Activated CD4-positive, alpha-beta T cell treated with anti-CD3 and anti-CD28 coated beads for 24 hours (primary cell): ENCODE measurements around the gene GGT7.
"Not testable (repeated sequence)": the region's sequence is repeated elsewhere in the genome, so short reads cannot be mapped to it uniquely, and the experiment has no call there.

Experiments used
- DNase-seq, 2 donors: peaks; one replicate each; pipeline ENCODE4 v3.0.0-alpha.2; 2020; ENCODE audit warnings: low read depth in 2 of 2

The GGT7 gene

GRCh38 chr20:34883087-34883688 is 10.5 kb upstream of the GGT7 start:
- DNase-seq: no peak

- DNase-seq: no peak
These were observed 9.0 kb upstream of the GGT7 start for GRCh38 chr20:34881689-34882088.

DNA sequence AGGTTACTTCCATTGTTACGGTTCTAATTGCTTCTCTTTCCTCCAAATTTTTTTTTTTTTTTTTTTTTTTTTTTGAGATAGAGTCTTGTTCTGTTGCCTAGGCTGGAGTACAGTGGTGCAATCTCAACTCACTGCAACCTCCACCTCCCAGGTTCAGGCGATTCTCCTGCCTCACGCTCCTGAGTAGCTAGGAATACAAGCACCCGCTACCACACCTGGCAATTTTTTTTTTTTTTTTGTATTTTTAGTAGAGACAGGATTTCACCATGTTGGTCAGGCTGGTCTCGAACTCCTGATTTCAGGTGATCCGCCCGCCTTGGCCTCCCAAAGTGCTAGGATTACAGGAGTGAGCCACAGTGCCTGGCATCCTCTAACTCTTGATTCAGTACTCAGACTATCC is 8.3 kb upstream of the GGT7 start:
- DNase-seq: not testable (repeated sequence)

GRCh38 chr20:34880215-34880850 is 7.7 kb upstream of the GGT7 start:
- no peak for DNase-seq

DNA sequence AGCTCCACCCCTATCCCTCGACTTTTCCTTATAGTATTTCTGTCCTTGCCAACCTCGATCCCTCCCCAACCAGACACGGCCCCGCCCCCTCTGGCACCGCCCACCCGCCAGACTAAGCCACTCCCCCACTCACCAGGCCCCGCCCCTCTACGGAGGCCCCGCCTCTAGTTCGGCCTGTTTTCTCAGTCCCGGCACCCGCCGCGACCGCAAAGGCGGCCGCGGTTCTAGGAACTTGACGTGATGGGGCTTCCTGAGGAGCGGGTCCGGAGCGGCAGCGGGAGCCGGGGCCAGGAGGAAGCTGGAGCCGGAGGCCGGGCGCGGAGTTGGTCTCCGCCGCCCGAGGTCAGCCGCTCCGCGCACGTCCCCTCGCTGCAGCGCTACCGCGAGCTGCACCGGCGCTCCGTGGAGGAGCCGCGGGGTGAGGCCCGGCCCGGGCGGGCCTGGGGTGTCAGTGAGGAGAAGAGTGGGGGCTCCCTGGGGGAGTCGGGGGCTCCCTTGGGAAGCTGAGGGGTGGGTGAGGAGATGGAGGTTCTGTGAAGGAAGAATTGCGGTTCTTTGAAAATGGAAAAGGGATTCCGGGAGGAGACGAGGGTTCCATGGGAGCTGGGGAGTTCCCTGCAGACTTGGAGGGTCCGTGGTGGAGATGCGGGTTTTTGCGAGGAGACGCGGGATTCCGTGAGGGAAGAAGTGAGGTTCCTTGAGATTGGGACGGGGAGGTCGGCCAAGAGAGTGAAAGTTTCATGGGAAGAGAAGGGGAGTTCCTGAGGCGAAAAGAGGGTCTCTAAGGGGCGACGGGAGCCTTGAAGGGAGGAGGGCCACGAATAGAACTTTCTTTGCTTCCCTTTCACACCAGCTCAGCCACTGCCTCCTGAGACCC is 4.0 kb upstream of the GGT7 start, which contains the start of gene ACSS2:
ACSS2 (plus strand) TSS at position 207 of the 877 bp plus-strand sequence; CDS start at position 241, 34 bp downstream.
- DNase-seq: no peak

DNA sequence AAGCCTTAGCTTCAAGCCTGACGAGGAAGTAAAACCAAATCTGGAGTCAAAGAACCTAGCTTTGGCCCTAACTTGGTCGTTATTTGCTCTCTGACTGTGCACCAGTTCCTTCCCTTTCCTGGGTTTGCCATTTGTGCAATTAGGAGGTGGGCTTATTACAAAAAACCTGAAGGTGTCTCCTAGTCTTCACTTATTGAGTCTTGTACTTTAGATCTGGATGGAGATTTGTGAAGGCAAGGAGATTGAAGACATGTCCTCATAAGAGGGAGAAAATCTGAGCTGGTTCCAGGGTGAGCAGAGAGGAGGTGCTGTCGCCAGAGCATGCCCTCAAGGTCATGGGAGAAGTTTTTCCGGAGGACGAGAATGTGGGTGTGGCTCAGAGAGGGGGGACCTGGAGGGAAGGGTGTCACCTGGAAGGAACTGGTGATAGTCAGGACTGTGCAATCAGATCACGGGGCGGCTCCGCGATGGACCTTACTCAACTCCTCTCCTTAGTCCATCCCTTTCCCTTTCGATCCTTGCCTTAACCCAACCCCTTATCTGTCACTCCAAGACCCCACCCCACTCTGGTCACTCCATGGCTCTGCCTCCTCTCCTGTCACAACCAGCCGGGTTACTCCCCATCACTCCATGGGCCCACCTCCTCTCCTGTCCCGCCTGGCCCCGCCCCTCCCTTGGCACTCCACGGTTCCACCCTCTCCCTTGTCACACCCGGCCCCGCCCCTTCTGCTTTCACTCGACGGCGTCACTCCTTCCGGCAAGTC is 3.2 kb upstream of the GGT7 start:
- peak; percentile 95 to 97 for DNase-seq

DNA sequence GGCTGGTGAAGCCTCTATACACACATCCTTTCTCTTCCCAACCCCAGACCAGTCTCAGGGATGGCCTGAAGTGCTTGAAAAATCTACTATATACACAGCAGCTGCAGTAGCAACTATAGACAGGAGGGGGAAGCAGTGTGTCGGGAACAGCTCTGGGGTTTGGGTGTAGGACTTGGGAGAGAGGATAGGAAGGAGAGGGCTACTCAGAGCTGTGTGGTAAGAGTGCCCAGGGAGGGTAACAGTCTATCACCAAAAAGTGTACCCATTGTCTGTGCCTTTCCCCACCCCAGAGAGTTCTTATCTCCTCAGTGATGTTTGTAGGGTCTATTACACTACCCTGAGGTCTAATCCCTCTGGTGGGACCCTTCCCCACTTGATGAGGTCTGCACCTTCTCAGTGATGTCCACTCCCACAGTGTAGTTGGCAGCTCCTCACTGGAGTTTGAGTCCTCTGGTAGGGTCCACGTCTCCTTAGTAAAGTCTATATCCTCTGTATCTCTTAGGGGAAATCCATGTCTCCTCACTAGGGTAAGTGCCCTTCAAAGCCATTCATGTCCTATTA is 1.5 kb upstream of the GGT7 start:
- peak; percentile 40 to 47 for DNase-seq

GRCh38 chr20:34873583-34874093 is 982 bp upstream of the GGT7 start:
- DNase-seq: no peak

DNA sequence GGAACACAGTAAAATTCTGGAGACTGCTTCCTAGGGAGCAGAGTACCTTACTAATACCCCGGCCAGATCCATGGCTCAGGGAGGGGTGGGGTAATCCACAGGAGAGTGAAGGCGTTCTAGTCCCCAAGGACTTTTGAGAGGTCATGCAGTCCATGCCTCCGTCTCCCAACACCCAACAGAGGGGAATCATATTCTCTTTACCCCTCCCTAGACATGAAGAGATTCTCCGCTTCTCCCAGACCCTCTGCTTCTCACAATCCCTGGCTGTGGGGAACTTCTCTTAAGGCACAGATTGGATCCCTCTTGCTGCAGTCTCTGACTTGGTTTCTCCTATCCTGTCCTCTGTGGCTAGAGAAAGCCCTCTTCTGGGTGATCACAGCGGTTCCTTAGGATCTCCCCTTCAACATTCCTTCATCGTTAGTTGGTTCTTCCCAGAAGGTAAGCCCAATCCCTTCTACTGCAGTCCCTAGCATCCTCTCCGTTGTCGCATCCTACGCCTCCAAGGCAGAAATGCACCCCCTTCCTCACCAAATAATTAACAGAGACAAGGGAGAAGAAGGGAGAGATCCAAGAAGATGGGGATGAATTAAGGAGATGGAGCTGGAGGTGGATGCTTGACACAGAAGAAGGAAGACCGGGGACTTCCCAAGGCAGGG is 562 bp downstream of the GGT7 start:
- no peak for DNase-seq

- DNase-seq: no peak
These were observed 1.2 kb downstream of the GGT7 start for GRCh38 chr20:34871320-34871926.

- no peak for DNase-seq
These were observed 8.4 kb downstream of the GGT7 start for GRCh38 chr20:34864216-34864615.

GRCh38 chr20:34863421-34863965 is 9.2 kb downstream of the GGT7 start:
- DNase-seq: no peak

DNA sequence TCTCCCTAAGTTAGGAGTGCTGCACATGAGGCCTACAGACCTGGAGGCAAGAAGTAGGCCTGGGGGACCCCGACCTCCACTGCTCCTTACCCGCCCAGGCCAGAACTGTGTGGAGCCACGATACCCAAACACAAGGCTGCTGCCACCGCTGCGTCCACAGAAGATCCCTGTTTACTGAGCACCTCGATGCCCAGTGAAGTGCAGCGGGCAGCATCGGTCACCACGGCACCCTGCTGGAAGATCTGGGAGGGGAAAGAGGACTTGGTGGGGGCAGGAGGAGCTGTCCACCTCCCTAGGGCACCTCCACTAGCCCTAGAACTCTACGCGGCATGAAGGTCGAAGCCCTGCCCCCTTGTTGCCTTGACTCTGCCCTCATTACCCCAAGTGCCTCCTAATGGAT is 9.9 kb downstream of the GGT7 start:
- DNase-seq: no peak

- no peak for DNase-seq
These were observed 11.1 kb downstream of the GGT7 start for GRCh38 chr20:34861386-34862084.

DNA sequence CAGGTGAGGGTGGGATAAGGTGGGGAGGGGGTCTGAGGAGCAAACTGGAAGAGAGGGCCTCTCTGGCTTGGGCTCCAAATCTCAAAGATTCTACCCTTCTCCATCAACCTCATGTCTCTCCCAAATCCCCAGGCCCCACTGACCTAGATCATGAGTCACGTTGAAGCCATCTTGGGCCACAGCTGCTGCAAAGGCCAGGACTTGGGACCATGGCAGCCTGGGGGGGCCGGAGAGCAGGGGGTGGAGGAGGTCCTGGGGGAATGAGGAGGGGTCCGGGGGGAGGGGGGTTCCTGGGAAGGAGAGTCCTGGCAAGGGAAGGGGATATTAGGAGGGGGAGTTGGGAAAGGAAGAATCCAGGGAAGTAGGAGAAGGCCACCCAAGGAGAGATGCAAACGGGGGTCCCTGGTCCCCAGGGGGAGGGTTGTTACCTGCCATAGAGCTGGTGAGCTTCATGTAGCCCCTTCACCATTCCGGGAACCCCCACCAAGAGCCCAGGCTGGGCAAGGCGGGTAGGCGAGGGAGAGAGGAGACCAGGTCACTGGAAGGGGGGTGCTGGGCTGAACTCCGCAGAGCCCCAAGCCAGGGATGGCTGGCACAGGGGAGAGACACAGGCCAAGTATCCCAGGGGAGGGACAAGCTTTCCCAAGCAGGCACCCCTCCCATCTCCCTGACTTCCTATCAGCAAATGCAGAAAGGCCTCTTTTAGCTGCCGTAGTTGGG is 12.7 kb downstream of the GGT7 start:
- no peak for DNase-seq

GRCh38 chr20:34859367-34859766 is 13.3 kb downstream of the GGT7 start:
- no peak for DNase-seq

DNA sequence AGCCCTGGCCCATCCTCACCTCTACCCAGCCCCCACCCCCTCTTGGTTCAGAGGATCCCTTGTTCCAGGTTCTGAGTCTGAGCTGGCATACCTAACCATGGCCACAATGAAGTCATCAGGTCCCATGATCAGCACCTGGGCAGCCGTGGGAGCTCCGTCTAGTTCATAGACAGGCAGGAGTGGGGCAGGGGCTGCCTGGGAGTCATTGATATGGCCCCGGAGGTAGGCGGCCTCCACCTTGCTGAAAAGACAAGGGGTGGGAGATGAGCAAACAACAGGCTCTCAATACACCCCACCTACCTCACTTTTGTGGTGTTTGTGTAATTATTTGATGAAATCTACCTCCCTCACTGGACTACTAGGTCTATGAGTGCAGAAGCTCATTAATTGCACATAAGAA is 20.4 kb downstream of the GGT7 start:
- no peak for DNase-seq

DNA sequence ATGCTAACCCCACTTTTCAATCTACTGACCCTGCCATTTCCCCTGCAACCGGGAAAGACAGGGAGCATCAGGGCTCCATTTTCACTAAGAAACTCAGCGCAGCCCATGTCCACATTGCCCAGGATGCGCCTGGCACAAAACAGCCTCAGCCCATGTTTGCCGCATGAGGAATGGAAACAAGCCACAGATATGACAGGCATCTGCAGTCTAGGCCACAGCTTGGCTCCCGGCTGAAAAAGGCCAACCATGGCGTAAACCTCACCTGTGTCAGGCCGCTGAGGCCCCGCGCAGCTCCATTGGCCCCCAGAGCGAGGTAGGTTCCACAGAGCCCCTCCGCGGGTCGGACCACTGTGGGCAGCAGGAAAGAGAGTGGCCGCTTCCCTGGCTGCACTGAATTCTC is 21.7 kb downstream of the GGT7 start:
- no peak for DNase-seq

- no peak for DNase-seq
These were observed 22.9 kb downstream of the GGT7 start for GRCh38 chr20:34849778-34850177.
